Endodermal cell (in vitro differentiated cells): ENCODE results near the gene GNL1. TPM values are rescaled to one million over a fixed set of nuclear protein-coding genes. Genes with fewer than 3 reads are reported as not detected.

Experiments
- DNase-seq: peaks from one replicate; pipeline ENCODE4 v3.0.0-alpha.2; 2017
- H3K27ac ChIP-seq: 2 replicates; pipeline ENCODE4 v1.5.1; 2013; ENCODE audit warnings: mild to moderate bottlenecking, low read depth, low read length, moderate library complexity
- H3K27me3 ChIP-seq: 2 replicates; pipeline ENCODE4 v1.6.1; 2013; ENCODE audit warnings: mild to moderate bottlenecking, low read length, moderate library complexity; ENCODE audit not compliant: insufficient read depth, control insufficient read depth, poor library complexity, severe bottlenecking
- H3K36me3 ChIP-seq: 2 replicates; pipeline ENCODE4 v1.7.0; 2013; ENCODE audit warnings: mild to moderate bottlenecking, low read length, moderate library complexity; ENCODE audit not compliant: control insufficient read depth, insufficient read depth
- H3K4me1 ChIP-seq: one replicate; pipeline ENCODE4 v1.7.0; 2013; ENCODE audit warnings: low read length; ENCODE audit not compliant: control insufficient read depth, insufficient read depth
- H3K4me3 ChIP-seq: 2 replicates; pipeline ENCODE4 v1.5.1; 2013; ENCODE audit warnings: mild to moderate bottlenecking, low read length, moderate library complexity
- H3K9ac ChIP-seq: 2 replicates; pipeline ENCODE4 v1.6.1; 2013; ENCODE audit warnings: mild to moderate bottlenecking, low read length, moderate library complexity; ENCODE audit not compliant: poor library complexity, severe bottlenecking; ENCODE audit errors: extremely low read depth
- H3K9me3 ChIP-seq: 2 replicates; pipeline ENCODE4 v1.6.1; 2013; ENCODE audit warnings: mild to moderate bottlenecking, low read length, moderate library complexity; ENCODE audit not compliant: control insufficient read depth
- H3K27ac Mint-ChIP-seq: 2 replicates; pipeline ENCODE4 v1.8.0; 2020; ENCODE audit warnings: mixed read lengths
- H3K27me3 Mint-ChIP-seq: 2 replicates; pipeline ENCODE4 v1.8.0; 2021; ENCODE audit warnings: mild to moderate bottlenecking, mixed read lengths; ENCODE audit not compliant: insufficient read depth
- H3K36me3 Mint-ChIP-seq: 2 replicates; pipeline ENCODE4 v1.8.0; 2020; ENCODE audit warnings: low read depth, mixed read lengths
- H3K4me1 Mint-ChIP-seq: 2 replicates; pipeline ENCODE4 v1.8.0; 2020; ENCODE audit warnings: mixed read lengths
- H3K4me3 Mint-ChIP-seq: 2 replicates; pipeline ENCODE4 v1.8.0; 2020; ENCODE audit warnings: mild to moderate bottlenecking, moderate library complexity, mixed read lengths
- H3K9me3 Mint-ChIP-seq: 2 replicates; pipeline ENCODE4 v1.8.0; 2020; ENCODE audit warnings: mild to moderate bottlenecking, mixed read lengths
- WGBS, 2 experiments: methylation state at CpG; one replicate each; pipeline versions ENCODE4 v1.1.5 to v1.1.7; 2013; ENCODE audit warnings: missing lambda C conversion rate in 2 of 2, mixed read lengths in 1 of 2; ENCODE audit not compliant: insufficient coverage in 1 of 2, insufficient read length in 1 of 2; 5-methylcytosine and 5-hydroxymethylcytosine counted together
- total RNA-seq, 2 donors: library from RNA; stranded (reverse); fragmentation: NEBNext Ultra II Directional in 1 of 2; extraction: Animal tissue kit (Norgen Biotek cat#: 25700) in 1 of 2; gene quantifications; 2 replicates in 1 of 2; 3 replicates in 1 of 2; pipeline ENCODE4 v1.2.1, GENCODE V29; 2021
- TF ChIP-seq, protein P1 (sequence below): fragments of 200-600 bp; sonication (generic); conservative IDR thresholded peaks from 2 replicates; pipeline ENCODE4 v1.5.0; 2021; ENCODE audit warnings: antibody characterized with exemption, mild to moderate bottlenecking

Gene GNL1
- total RNA-seq, 2 donors from 2014 or later, result 82.1 to 93.5 TPM

DNA sequence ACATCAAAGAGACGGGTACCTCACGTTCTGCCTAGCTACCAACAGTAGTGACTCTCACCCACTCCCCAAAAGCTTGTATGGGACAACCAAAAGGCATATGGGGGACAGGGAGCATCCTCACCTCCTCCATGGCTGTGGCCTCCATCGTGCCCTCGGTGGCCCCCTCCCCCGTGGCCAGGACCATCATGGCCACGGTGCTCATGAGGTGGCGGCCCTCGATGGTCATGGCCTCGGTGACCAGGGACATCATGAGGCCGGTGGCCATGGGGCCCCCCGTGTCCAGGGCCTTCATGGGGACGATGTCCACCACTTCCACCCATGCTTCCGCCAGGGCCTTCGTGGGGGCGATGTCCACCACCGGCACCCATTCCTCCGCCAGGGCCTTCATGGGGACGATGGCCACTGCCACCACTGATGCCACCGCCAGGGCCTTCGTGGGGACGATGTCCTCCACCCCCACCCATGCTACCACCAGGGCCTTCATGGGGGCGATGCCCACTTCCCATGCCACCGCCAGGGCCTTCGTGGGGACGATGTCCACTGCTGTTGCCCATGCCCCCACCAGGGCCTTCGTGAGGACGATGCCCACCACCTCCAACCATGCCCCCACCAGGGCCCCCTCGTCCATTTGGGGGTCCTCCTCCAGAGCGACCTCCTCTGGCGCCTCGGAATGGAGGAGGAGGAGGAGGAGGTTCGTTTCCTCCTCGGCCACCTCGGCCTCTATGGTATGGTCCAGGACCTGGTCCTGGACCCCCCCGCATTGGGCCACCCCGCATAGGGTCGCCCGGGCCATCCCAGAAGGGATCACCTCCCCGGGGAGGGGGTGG, 45.7 kb upstream of the GNL1 start:
- Histone ChIP-seq H3K27me3 (no peaks in the 10 kb centered on the region), H3K36me3 (peaks cover 74% of the 10 kb centered on the region), H3K9me3 (no peaks in the 10 kb centered on the region), H3K4me3 (no peak overlapping the region), H3K9ac (no peak overlapping the region), H3K27ac (no peak overlapping the region), H3K4me1 (no peaks in the 10 kb centered on the region)
- Mint-ChIP-seq H3K27me3 (no peaks in the 10 kb centered on the region), H3K4me1 (peaks cover 4% of the 10 kb centered on the region), H3K4me3 (no peak overlapping the region), H3K9me3 (no peaks in the 10 kb centered on the region), H3K36me3 (peaks cover 76% of the 10 kb centered on the region), H3K27ac (no peak overlapping the region)
- 95 to 100% methylated on average over 9 to 39 of the region's 39 CpGs for WGBS, 2 experiments
- no peak for DNase-seq
- TF ChIP-seq, protein P1, sequence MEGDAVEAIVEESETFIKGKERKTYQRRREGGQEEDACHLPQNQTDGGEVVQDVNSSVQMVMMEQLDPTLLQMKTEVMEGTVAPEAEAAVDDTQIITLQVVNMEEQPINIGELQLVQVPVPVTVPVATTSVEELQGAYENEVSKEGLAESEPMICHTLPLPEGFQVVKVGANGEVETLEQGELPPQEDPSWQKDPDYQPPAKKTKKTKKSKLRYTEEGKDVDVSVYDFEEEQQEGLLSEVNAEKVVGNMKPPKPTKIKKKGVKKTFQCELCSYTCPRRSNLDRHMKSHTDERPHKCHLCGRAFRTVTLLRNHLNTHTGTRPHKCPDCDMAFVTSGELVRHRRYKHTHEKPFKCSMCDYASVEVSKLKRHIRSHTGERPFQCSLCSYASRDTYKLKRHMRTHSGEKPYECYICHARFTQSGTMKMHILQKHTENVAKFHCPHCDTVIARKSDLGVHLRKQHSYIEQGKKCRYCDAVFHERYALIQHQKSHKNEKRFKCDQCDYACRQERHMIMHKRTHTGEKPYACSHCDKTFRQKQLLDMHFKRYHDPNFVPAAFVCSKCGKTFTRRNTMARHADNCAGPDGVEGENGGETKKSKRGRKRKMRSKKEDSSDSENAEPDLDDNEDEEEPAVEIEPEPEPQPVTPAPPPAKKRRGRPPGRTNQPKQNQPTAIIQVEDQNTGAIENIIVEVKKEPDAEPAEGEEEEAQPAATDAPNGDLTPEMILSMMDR, result no peak

DNA sequence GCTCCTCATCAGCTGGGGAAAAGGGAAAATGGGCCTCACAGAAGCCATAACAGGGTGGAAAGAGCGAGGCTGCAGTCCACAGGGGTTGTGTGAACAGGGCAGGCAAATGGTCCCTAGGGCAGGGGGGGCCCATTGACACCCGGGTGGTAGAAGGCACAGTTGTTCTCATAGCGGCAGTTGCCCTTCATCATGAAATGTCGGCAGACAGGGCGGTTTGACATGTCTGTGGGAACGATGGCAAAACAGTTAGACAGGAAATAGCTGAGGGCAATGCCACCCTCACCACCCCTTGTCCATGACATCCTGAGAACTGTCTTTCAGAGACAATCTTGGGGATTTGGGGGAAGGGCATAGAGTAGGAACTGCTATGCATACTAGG, 45.1 kb upstream of the GNL1 start:
- H3K36me3 ChIP-seq, result peaks cover 68% of the 10 kb centered on the region
- no peak overlapping the region for H3K9ac ChIP-seq
- TF ChIP-seq, protein P1, result no peak
- no peak for DNase-seq
- Mint-ChIP-seq H3K9me3 (no peaks in the 10 kb centered on the region), H3K27ac (no peak overlapping the region), H3K4me3 (no peak overlapping the region), H3K27me3 (no peaks in the 10 kb centered on the region), H3K4me1 (peaks cover 4% of the 10 kb centered on the region), H3K36me3 (peaks cover 74% of the 10 kb centered on the region)
- H3K27ac ChIP-seq, result no peak overlapping the region
- H3K4me1 ChIP-seq, result no peaks in the 10 kb centered on the region
- H3K27me3 ChIP-seq, result no peaks in the 10 kb centered on the region
- H3K9me3 ChIP-seq, result no peaks in the 10 kb centered on the region
- no peak overlapping the region for H3K4me3 ChIP-seq
- 95 to 100% methylated on average over 6 of the region's 6 CpGs for WGBS, 2 experiments

GRCh38 chr6:30600451-30600961, 44.2 kb upstream of the GNL1 start:
- TF ChIP-seq, protein P1, result no peak

More at GRCh38 chr6:30600451-30600961, 44.2 kb upstream of the GNL1 start:
- no peak overlapping the region for H3K27ac ChIP-seq
- no peak overlapping the region for H3K9ac ChIP-seq
- no peak overlapping the region for H3K4me3 ChIP-seq
- H3K27ac Mint-ChIP-seq, result peak overlapping the region; percentile 48
- no peaks in the 10 kb centered on the region for H3K27me3 ChIP-seq
- peaks cover 4% of the 10 kb centered on the region for H3K4me1 Mint-ChIP-seq
- peaks cover 64% of the 10 kb centered on the region for H3K36me3 ChIP-seq
- no peak for DNase-seq
- H3K4me1 ChIP-seq, result no peaks in the 10 kb centered on the region
- H3K4me3 Mint-ChIP-seq, result no peak overlapping the region
- peaks cover 67% of the 10 kb centered on the region for H3K36me3 Mint-ChIP-seq
- H3K27me3 Mint-ChIP-seq, result no peaks in the 10 kb centered on the region
- no peaks in the 10 kb centered on the region for H3K9me3 ChIP-seq
- no peaks in the 10 kb centered on the region for H3K9me3 Mint-ChIP-seq
- 94 to 96% methylated on average over 9 to 10 of the region's 10 CpGs for WGBS, 2 experiments
